ENCODE results near the gene SURF2. TPM values are rescaled to one million over a fixed set of nuclear protein-coding genes. Genes with fewer than 3 reads are reported as not detected.

The SURF2 gene
- total and polyA plus RNA-seq, 4 donors, result 11.7 to 50.1 (median 27.2) TPM

- Histone ChIP-seq H3K9ac (ENCODE audit: insufficient read depth in 1 of 2, low read length in 2 of 2) (no peak overlapping the region), H3K27me3 (ENCODE audit: control insufficient read depth in 3 of 3, insufficient read depth in 3 of 3, low read length in 2 of 3) (no peaks in the 10 kb centered on the region), H3K36me3 (ENCODE audit: control insufficient read depth in 4 of 4, insufficient read depth in 4 of 4, low read length in 4 of 4) (peaks cover 0 to 43% (median 28%) of the 10 kb centered on the region in 4 donors), H3K4me3 (no peak overlapping the region), H3K9me3 (ENCODE audit: control insufficient read depth in 4 of 4, insufficient read depth in 3 of 4, low read length in 3 of 4) (no peaks in the 10 kb centered on the region), H3K4me1 (ENCODE audit: control insufficient read depth in 5 of 5, insufficient read depth in 5 of 5, low read length in 5 of 5) (peaks cover 0 to 12% (median 3%) of the 10 kb centered on the region in 5 donors), H3K27ac (ENCODE audit: low read depth in 1 of 2, low read length in 1 of 2) (no peak overlapping the region)
- WGBS, 2 donors, result 80 to 81% methylated on average over 5 of the region's 5 CpGs
- ATAC-seq (ENCODE audit: insufficient read depth, low FRiP score), result no peak
- TF ChIP-seq CTCF (IDR thresholded peaks at IDR 0.05; ENCODE audit: control extremely low read depth, extremely low read depth), result no peak
- DNase-seq, result no peak
Measured at GRCh38 chr9:133339641-133340040, 16.7 kb upstream of the SURF2 start.

DNA sequence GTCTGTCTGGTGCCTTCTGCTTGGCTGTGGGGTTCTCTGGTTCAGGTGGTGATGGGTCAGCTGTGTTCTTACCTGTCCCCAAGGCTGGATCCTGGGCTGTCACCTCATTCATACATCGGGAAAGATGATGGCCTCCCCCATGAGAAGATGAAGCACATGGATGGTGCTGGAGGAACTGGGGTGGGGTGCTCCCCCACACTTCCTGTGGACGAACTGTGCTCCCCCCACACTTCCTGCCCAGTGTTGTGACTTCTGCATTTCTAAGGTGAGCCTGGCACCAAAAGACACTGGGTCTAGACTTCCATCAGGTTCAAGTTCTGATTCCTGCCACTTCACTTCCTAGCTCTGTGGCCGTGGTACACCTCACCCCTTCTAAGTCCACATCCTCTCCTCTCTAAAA is 16.1 kb upstream of the SURF2 start:
- H3K4me3 ChIP-seq, result no peak overlapping the region

DNA sequence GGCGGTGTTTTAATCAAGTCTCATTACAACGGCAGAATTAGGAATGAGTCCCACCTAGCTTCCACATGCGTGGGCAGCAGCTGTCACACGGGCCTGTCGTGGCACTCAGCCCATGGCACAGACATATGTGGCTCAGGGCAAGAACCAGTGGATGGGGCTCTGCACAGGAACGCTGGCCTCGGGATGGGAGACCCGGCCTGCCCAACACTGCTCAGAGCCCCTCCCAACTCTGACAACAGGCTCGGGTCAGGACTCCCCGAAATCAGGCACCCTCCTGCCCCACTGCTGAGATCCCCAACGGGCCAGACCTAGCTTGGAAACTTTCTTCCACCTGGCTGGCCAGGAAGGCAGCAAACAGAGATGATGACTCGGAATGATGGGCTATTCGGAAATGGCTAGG is 15.4 kb upstream of the SURF2 start:
- H3K4me3 ChIP-seq, result no peak overlapping the region
- ATAC-seq (ENCODE audit: insufficient read depth, low FRiP score) (no peak), DNase-seq (no peak)
- WGBS, 2 donors, result 75 to 85% methylated on average over 12 to 13 of the region's 13 CpGs
- peaks cover 0 to 55% (median 36%) of the 10 kb centered on the region in 4 donors for H3K36me3 ChIP-seq (ENCODE audit: control insufficient read depth in 4 of 4, insufficient read depth in 4 of 4, low read length in 4 of 4)
- no peak overlapping the region for H3K9ac ChIP-seq (ENCODE audit: insufficient read depth in 1 of 2, low read length in 2 of 2)
- no peak for TF ChIP-seq CTCF (IDR thresholded peaks at IDR 0.05; ENCODE audit: control extremely low read depth, extremely low read depth)
- peaks cover 0 to 5% (median 0%) of the 10 kb centered on the region in 5 donors for H3K4me1 ChIP-seq (ENCODE audit: control insufficient read depth in 5 of 5, insufficient read depth in 5 of 5, low read length in 5 of 5)
- no peak overlapping the region for H3K27ac ChIP-seq (ENCODE audit: low read depth in 1 of 2, low read length in 1 of 2)
- no peaks in the 10 kb centered on the region for H3K27me3 ChIP-seq (ENCODE audit: control insufficient read depth in 3 of 3, insufficient read depth in 3 of 3, low read length in 2 of 3)
- no peaks in the 10 kb centered on the region for H3K9me3 ChIP-seq (ENCODE audit: control insufficient read depth in 4 of 4, insufficient read depth in 3 of 4, low read length in 3 of 4)

More for the DNA sequence above, 16.1 kb upstream of the SURF2 start:
- no peak overlapping the region for H3K9ac ChIP-seq (ENCODE audit: insufficient read depth in 1 of 2, low read length in 2 of 2)
- no peaks in the 10 kb centered on the region for H3K9me3 ChIP-seq (ENCODE audit: control insufficient read depth in 4 of 4, insufficient read depth in 3 of 4, low read length in 3 of 4)
- H3K4me1 ChIP-seq (ENCODE audit: control insufficient read depth in 5 of 5, insufficient read depth in 5 of 5, low read length in 5 of 5), result peaks cover 0 to 6% (median 0%) of the 10 kb centered on the region in 5 donors
- no peak for DNase-seq
- H3K27ac ChIP-seq (ENCODE audit: low read depth in 1 of 2, low read length in 1 of 2), result peak overlapping the region in 1 of 2 donors; percentile 17
- H3K36me3 ChIP-seq (ENCODE audit: control insufficient read depth in 4 of 4, insufficient read depth in 4 of 4, low read length in 4 of 4), result peaks cover 0 to 49% (median 31%) of the 10 kb centered on the region in 4 donors
- ATAC-seq (ENCODE audit: insufficient read depth, low FRiP score), result no peak
- H3K27me3 ChIP-seq (ENCODE audit: control insufficient read depth in 3 of 3, insufficient read depth in 3 of 3, low read length in 2 of 3), result no peaks in the 10 kb centered on the region
- WGBS, 2 donors, result 31 to 42% methylated on average over 3 of the region's 3 CpGs
- no peak for TF ChIP-seq CTCF (IDR thresholded peaks at IDR 0.05; ENCODE audit: control extremely low read depth, extremely low read depth)

All from lung (tissue), 12 donors.